Measurements from ENCODE around the gene SESTD1. TPM values are rescaled to one million over a fixed set of nuclear protein-coding genes. Genes with fewer than 3 reads are reported as not detected.

Gene SESTD1
- total RNA-seq, 1 experiment from 2014 or later, result 26.6 TPM

- Histone ChIP-seq H3K4me1 (ENCODE audit: control insufficient read depth in 1 of 2, insufficient read depth in 2 of 2, low read length in 2 of 2) (peaks cover 7 to 14% of the 10 kb centered on the region in 2 experiments; a peak in 1 of 4 replicates), H3K27ac (ENCODE audit: low read depth, low read length) (no peak overlapping the region), H3K4me2 (ENCODE audit: low read length) (no peak overlapping the region), H2AFZ (ENCODE audit: low read depth, low read length, poor library complexity, severe bottlenecking) (no peak overlapping the region), H3K36me3 (ENCODE audit: control insufficient read depth in 1 of 2, insufficient read depth in 2 of 2, low read length in 2 of 2) (no peaks in the 10 kb centered on the region), H3K9me3 (ENCODE audit: control insufficient read depth in 1 of 2, insufficient read depth in 1 of 2, low read depth in 1 of 2, low read length in 2 of 2) (no peaks in the 10 kb centered on the region), H3K27me3 (ENCODE audit: insufficient read depth, low read length) (no peaks in the 10 kb centered on the region), H3K9me2 (ENCODE audit: insufficient read depth) (no peaks in the 10 kb centered on the region), H3K79me2 (ENCODE audit: insufficient read depth, low read length) (no peaks in the 10 kb centered on the region), H3K9ac (ENCODE audit: low read length) (no peak overlapping the region), H3K4me3 (replicated peaks in 1 of 2; ENCODE audit: low read depth in 1 of 2, low read length in 2 of 2) (no peak overlapping the region), H4K20me1 (ENCODE audit: insufficient read depth) (no peaks in the 10 kb centered on the region; the same call in 1 of the 2 replicates)
- ATAC-seq, result no peak
- no peak for TF ChIP-seq MAX (IDR thresholded peaks at IDR 0.05)
- TF ChIP-seq SP1 (IDR thresholded peaks at IDR 0.05; ENCODE audit: low read depth), result no peak
- no peak for TF ChIP-seq SIN3A (IDR thresholded peaks at IDR 0.05; ENCODE audit: low read depth)
- no peak for TF ChIP-seq JUND (IDR thresholded peaks at IDR 0.05)
- TF ChIP-seq, protein P1, sequence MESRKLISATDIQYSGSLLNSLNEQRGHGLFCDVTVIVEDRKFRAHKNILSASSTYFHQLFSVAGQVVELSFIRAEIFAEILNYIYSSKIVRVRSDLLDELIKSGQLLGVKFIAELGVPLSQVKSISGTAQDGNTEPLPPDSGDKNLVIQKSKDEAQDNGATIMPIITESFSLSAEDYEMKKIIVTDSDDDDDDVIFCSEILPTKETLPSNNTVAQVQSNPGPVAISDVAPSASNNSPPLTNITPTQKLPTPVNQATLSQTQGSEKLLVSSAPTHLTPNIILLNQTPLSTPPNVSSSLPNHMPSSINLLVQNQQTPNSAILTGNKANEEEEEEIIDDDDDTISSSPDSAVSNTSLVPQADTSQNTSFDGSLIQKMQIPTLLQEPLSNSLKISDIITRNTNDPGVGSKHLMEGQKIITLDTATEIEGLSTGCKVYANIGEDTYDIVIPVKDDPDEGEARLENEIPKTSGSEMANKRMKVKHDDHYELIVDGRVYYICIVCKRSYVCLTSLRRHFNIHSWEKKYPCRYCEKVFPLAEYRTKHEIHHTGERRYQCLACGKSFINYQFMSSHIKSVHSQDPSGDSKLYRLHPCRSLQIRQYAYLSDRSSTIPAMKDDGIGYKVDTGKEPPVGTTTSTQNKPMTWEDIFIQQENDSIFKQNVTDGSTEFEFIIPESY (IDR thresholded peaks at IDR 0.05; ENCODE audit: extremely low read depth, insufficient replicate concordance, low read length), result no peak
- TF ChIP-seq RAD21 (IDR thresholded peaks at IDR 0.05; ENCODE audit: low read depth), result no peak
- no peak for TF ChIP-seq CEBPB (IDR thresholded peaks at IDR 0.05; ENCODE audit: low read depth)
- TF ChIP-seq TCF7L2 (IDR thresholded peaks at IDR 0.05; ENCODE audit: borderline replicate concordance, extremely low read depth, insufficient read depth, insufficient read length), result no peak
- TF ChIP-seq, protein P2, sequence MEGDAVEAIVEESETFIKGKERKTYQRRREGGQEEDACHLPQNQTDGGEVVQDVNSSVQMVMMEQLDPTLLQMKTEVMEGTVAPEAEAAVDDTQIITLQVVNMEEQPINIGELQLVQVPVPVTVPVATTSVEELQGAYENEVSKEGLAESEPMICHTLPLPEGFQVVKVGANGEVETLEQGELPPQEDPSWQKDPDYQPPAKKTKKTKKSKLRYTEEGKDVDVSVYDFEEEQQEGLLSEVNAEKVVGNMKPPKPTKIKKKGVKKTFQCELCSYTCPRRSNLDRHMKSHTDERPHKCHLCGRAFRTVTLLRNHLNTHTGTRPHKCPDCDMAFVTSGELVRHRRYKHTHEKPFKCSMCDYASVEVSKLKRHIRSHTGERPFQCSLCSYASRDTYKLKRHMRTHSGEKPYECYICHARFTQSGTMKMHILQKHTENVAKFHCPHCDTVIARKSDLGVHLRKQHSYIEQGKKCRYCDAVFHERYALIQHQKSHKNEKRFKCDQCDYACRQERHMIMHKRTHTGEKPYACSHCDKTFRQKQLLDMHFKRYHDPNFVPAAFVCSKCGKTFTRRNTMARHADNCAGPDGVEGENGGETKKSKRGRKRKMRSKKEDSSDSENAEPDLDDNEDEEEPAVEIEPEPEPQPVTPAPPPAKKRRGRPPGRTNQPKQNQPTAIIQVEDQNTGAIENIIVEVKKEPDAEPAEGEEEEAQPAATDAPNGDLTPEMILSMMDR (IDR thresholded peaks at IDR 0.05 in 2 of 3, conservative IDR thresholded peaks at IDR 0.05 in 1 of 3; ENCODE audit: borderline replicate concordance in 1 of 3, insufficient read depth in 1 of 3, low read depth in 2 of 3, low read length in 2 of 3), result no peak
- TF ChIP-seq ZFX (IDR thresholded peaks at IDR 0.05), result no peak
- no peak for TF ChIP-seq EZH2phosphoT487 (IDR thresholded peaks at IDR 0.05; ENCODE audit: borderline replicate concordance)
- no peak for TF ChIP-seq SRF (IDR thresholded peaks at IDR 0.05; ENCODE audit: low read depth)
- TF ChIP-seq EZH2 (IDR thresholded peaks at IDR 0.05), result no peak
- no peak for TF ChIP-seq EGR1 (IDR thresholded peaks at IDR 0.05; ENCODE audit: low read depth)
- no peak for TF ChIP-seq ZNF274 (IDR thresholded peaks at IDR 0.05; ENCODE audit: low read depth, low read length)
- no peak for TF ChIP-seq YY1 (IDR thresholded peaks at IDR 0.05; ENCODE audit: extremely low read depth, insufficient replicate concordance, low read depth, low read length)
- TF ChIP-seq ELF1 (IDR thresholded peaks at IDR 0.05; ENCODE audit: borderline replicate concordance, low read depth), result no peak
- TF ChIP-seq POLR2A (IDR thresholded peaks at IDR 0.05; ENCODE audit: borderline replicate concordance, extremely low read depth, insufficient read depth, insufficient read length), result no peak
- TF ChIP-seq, protein P3, sequence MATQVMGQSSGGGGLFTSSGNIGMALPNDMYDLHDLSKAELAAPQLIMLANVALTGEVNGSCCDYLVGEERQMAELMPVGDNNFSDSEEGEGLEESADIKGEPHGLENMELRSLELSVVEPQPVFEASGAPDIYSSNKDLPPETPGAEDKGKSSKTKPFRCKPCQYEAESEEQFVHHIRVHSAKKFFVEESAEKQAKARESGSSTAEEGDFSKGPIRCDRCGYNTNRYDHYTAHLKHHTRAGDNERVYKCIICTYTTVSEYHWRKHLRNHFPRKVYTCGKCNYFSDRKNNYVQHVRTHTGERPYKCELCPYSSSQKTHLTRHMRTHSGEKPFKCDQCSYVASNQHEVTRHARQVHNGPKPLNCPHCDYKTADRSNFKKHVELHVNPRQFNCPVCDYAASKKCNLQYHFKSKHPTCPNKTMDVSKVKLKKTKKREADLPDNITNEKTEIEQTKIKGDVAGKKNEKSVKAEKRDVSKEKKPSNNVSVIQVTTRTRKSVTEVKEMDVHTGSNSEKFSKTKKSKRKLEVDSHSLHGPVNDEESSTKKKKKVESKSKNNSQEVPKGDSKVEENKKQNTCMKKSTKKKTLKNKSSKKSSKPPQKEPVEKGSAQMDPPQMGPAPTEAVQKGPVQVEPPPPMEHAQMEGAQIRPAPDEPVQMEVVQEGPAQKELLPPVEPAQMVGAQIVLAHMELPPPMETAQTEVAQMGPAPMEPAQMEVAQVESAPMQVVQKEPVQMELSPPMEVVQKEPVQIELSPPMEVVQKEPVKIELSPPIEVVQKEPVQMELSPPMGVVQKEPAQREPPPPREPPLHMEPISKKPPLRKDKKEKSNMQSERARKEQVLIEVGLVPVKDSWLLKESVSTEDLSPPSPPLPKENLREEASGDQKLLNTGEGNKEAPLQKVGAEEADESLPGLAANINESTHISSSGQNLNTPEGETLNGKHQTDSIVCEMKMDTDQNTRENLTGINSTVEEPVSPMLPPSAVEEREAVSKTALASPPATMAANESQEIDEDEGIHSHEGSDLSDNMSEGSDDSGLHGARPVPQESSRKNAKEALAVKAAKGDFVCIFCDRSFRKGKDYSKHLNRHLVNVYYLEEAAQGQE (IDR thresholded peaks at IDR 0.05; ENCODE audit: low read depth), result no peak
- intact Hi-C loops (cut with micrococcal nuclease), result no loop called here
- POLR2A ChIA-PET, result no interaction called here
- RAD21 ChIA-PET (ENCODE audit: low non-redundant PET in 1 of 2, low total read pairs in 2 of 2, uncharacterized antibody in 2 of 2, unreplicated experiment in 2 of 2), result no interaction called here
- CTCF ChIA-PET, result no interaction called here
- DNase-seq (ENCODE audit: low read depth, low spot score), result no peak
- BruUV-seq (replicated peaks), result no TSS peak
These were observed 84.4 kb downstream of the SESTD1 start for GRCh38 chr2:179180242-179180641.

All from HCT116 (cell line).